ENCODE data around the gene TOGARAM2.

DNA sequence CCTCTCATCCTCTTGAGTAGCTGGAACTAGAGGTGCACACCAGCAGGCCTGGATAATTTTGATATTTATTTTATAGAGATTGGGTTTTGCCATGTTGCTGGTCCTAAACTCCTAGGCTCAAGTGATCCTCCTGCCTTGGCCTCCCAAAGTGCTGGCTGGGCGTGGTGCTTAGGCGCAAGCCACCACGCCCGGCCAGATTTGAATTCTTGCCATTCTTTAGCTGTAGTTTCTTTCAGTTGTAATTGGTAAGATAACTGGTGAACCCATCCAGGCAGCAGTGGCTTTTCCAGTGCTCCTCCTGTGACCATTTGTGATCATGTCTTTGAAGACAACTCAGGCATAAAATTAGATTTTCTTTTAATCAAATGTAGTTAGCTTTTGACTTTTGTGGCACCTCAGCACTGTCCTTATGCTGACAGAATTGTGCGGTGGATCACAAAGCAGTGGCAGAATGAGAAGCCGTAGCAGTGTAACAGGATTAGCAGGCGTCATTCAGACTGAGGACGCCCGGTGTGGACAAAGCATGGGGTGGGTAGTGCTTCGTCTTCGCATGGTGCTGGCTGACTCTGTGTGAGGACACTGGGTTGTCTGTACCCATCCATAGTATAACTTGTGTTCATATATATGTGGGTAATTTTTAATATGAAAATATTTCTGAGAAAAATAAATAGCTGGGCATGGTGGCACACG is 30.0 kb upstream of the TOGARAM2 start:
- TF ChIP-seq, protein P1, sequence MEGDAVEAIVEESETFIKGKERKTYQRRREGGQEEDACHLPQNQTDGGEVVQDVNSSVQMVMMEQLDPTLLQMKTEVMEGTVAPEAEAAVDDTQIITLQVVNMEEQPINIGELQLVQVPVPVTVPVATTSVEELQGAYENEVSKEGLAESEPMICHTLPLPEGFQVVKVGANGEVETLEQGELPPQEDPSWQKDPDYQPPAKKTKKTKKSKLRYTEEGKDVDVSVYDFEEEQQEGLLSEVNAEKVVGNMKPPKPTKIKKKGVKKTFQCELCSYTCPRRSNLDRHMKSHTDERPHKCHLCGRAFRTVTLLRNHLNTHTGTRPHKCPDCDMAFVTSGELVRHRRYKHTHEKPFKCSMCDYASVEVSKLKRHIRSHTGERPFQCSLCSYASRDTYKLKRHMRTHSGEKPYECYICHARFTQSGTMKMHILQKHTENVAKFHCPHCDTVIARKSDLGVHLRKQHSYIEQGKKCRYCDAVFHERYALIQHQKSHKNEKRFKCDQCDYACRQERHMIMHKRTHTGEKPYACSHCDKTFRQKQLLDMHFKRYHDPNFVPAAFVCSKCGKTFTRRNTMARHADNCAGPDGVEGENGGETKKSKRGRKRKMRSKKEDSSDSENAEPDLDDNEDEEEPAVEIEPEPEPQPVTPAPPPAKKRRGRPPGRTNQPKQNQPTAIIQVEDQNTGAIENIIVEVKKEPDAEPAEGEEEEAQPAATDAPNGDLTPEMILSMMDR (IDR thresholded peaks at IDR 0.05): no peak
- no peak for TF ChIP-seq EP300 (IDR thresholded peaks at IDR 0.05)
- no peak for TF ChIP-seq POLR2A (IDR thresholded peaks at IDR 0.05)
